GM19025 (cell line): ENCODE data around the gene AP4B1.
"Not testable (repeated sequence)": the region's sequence is repeated elsewhere in the genome, so short reads cannot be mapped to it uniquely, and the experiment has no call there.

Experiments used
- ATAC-seq: cut with Tn5 transposase; IDR thresholded peaks from one replicate; pipeline ENCODE4 v1.9.1; 2021; ENCODE audit warnings: mild to moderate bottlenecking, low read depth, moderate library complexity; ENCODE audit not compliant: unreplicated experiment

The AP4B1 gene

DNA sequence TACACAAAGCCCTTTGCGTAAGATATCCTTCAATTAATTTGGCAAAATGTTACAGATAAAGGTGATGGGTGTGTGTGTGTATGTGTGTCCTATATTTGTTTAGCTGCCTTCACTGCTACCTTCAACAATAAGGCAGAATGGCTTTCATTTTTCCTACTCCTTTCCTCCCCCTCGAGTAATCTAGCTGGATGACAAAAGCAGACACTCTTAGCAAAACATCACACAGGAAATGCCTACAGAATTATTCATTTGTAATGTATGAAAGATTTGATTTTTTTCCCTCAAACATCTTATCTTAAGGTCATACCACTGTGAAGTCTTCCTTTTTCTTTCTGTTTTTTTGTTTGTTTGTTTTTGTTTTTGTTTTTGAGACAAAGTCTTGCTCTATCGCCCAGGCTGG is 43.7 kb downstream of the AP4B1 start:
- ATAC-seq = no peak

DNA sequence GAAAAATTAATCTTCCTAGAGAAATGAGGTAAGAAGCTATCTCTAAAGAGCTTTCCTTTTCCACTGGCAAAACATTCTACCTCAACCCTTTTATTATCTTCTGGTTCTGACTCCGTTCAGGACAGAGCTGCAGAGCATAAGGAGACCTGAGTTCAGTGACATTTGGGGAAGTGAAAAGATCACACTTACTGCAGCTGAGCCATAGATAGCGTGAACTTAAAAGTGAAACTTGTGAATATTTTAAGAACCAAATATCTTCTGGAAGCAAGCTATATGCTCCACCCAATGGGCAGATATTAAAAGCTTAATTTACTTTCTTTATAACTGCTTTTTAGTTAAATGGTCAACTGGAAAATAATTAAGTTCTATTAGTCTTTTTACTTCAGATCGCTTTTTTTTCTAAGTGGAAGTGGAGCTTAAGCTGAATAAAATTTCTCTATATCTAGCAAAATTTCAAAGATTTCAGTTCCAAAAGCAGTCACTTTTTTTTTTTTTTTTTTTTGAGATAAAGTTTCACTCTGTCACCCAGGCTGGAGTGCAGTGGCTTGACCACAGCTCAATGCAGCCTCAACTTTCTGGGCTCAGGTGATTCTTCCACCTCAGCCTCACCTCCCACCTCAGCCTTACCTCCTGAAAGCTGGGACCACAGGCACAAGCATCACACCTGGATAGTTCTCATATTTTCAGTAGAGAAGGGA is 45.0 kb downstream of the AP4B1 start:
- peak; percentile 85 for ATAC-seq

- no peak for ATAC-seq
Observed at GRCh38 chr1:113858982-113859381, 45.6 kb downstream of the AP4B1 start.

DNA sequence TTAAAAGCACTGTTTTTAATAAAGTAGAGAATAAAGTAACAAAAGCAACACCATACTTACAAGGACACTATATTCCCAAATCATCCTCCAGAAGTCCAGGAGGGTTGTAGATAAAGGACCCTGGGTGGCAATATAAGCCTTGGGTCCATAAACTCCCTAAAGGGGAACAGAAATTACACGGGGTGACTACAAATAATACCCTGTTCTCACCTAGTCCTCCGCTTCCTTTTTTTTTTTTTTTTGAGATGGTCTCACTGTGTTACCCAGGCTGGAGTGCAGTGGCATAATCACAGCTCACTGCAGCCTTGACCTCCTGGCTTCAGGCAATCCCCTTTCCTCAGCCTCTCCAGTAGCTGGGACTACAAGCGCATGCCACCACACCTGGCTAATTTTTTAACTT is 46.2 kb downstream of the AP4B1 start:
- peak; percentile 30 for ATAC-seq

DNA sequence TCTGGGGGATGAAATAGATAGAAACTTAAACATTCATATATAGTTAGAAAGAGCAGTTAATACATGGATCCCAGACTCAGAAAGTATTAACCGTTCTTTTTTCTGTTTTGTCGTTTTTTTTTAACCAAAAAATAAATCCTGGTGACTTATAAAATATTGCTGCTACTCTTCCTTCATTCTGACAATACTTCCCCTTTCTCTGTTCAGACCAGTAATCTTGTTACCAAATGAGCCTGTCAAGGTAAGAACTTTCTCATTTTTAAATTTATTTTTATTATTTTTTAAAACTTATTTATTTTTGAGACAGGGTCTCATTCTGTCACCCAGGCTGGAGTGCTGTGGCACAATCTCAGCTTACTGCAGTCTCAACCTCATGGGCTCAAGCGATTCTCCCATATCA is 46.8 kb downstream of the AP4B1 start:
- ATAC-seq = no peak

DNA sequence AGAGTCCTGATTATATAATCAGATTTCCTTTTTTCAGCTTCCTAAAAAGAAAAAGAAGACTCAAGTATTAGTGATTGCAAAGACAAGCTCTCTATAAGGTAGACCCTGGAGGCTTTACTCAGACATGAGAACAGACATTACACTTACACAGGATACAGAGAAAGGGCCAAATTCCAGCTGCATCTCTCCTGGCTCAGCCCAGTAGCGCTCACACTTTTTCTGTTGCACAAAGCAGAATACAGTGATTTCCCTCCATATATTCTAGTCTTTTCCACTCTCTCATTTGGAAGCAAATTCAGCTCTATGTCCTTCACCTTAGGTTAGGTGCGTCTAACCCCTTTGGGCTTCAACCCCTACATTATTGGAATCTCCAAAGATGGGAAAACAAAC is 48.2 kb downstream of the AP4B1 start:
- no peak for ATAC-seq

- no peak for ATAC-seq
Observed at GRCh38 chr1:113855630-113856400, 48.8 kb downstream of the AP4B1 start.

DNA sequence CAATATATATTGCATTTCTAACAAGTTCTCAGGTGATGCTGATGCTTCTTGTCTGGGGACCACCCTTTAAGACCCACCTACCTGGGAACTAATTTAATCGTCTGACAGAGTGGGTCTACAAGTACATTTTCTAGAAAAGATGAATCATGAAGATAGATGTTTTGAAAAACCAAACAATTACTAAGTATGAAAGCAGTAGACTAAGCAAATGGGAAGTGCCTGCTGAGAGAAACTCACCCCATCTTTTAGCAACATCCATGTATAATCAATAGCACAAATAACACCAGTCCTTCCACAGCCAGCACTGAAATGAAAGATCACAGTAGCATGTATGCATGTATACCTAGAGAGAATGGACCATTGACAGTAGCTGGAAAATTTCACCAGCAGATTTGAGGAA is 50.4 kb downstream of the AP4B1 start:
- ATAC-seq = no peak

DNA sequence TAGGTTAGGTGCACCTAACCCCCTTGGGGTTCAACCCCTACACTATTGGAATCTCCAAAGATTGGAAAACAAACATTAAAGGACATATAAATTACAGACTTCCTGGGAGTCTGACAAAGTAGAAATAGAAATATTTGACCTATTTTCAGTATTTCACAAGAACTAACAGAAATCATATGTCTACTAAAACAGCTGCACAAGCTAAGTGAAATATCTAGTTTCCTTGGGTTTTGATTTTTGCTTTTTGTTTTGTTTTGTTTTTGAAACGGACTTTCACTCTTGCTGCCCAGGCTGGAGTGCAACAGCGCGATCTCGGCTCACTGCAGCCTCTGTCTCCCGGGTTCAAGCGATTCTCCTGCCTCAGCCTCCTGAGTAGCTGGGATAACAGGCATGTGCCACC is 51.9 kb downstream of the AP4B1 start:
- not testable (repeated sequence) for ATAC-seq

DNA sequence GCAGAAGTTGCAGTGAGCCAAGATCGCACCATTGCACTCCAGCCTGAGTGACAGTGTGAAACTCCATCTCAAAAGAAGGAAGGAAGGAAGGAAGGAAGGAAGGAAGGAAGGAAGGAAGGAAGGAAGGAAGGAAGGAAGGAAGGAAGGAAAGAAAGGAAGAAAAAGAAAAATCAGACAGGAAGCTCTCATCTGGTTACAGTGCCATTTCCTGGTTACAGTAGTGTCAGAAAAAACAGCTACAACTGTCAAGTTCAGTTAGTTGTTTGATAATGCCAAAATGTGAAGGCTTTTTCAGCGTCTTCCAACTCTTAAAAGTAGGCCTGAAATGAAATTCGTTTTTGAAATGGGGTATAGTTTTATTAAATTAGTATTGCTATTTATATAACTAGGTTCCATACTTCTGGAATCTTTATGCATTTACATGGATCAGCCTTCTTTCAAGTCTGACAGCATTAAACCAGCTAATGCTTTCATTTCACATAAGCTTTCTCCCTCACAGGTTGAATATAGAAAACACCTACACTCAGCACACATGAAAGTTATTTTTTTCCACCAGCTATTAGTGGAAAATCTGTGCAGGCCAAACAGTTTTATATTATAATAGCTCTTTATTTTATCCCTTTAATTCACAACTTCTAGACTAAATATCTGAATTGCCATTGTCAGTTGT is 54.3 kb downstream of the AP4B1 start:
- no peak for ATAC-seq

DNA sequence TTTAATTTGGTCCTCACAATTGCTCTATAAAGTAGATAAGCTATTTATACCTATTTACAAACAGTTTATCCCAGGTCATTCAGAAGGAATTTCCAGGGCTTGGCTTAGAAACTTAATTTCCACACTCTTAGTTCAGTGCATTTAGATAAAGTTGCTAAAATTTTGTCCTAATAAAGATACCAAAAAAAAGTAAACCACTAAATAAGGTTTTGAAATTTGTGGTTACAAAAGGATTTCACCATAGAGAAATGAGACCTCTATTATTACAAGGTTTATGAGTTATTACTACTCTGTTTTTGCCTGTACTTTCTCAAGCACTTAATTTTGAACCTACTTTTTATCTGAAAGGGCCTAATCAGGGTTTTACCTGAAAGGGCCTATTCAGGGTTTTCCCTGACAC is 55.5 kb downstream of the AP4B1 start:
- ATAC-seq = no peak

GRCh38 chr1:113846391-113847035 is 58.1 kb downstream of the AP4B1 start:
- ATAC-seq = no peak
